ENCODE data around the gene HSPA12A. TPM values are rescaled to one million over a fixed set of nuclear protein-coding genes. Genes with fewer than 3 reads are reported as not detected.

HSPA12A gene
- total and polyA plus RNA-seq, 2 of the 13 experiments (the other 11 are each of a cell fraction or from before 2014, with no cell fraction given) = 6.4 to 13.6 TPM

DNA sequence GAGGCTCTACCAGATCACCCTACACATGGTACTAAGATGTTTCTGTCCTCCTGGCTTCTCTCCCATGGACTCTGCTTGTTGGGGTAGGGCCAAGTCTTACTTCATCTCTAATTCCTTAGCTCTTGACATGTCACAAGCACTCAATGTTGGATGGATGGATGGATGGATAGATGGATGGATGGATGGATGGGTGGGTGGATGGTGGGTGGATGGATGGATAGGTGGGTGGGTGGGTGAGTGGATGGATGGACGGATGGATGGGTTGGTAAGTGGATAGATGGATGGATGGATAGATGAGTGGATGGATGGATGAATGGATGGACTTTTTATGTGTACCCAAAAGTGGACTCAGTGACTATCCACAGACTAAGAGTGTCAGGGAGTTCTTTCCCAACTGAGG is 28.5 kb downstream of the HSPA12A start:
- no peaks in the 10 kb centered on the region for H3K9me3 ChIP-seq (ENCODE audit: low read length)
- no peak for FAIRE-seq
- TF ChIP-seq, protein P1, sequence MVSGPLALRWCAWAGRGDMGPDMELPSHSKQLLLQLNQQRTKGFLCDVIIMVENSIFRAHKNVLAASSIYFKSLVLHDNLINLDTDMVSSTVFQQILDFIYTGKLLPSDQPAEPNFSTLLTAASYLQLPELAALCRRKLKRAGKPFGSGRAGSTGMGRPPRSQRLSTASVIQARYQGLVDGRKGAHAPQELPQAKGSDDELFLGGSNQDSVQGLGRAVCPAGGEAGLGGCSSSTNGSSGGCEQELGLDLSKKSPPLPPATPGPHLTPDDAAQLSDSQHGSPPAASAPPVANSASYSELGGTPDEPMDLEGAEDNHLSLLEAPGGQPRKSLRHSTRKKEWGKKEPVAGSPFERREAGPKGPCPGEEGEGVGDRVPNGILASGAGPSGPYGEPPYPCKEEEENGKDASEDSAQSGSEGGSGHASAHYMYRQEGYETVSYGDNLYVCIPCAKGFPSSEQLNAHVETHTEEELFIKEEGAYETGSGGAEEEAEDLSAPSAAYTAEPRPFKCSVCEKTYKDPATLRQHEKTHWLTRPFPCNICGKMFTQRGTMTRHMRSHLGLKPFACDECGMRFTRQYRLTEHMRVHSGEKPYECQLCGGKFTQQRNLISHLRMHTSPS (CRISPR knock-in tag; IDR thresholded peaks at IDR 0.05; ENCODE audit: low read depth) = no peak
- TF ChIP-seq, protein P2, sequence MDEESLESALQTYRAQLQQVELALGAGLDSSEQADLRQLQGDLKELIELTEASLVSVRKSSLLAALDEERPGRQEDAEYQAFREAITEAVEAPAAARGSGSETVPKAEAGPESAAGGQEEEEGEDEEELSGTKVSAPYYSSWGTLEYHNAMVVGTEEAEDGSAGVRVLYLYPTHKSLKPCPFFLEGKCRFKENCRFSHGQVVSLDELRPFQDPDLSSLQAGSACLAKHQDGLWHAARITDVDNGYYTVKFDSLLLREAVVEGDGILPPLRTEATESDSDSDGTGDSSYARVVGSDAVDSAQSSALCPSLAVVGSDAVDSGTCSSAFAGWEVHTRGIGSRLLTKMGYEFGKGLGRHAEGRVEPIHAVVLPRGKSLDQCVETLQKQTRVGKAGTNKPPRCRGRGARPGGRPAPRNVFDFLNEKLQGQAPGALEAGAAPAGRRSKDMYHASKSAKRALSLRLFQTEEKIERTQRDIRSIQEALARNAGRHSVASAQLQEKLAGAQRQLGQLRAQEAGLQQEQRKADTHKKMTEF (CRISPR knock-in tag; IDR thresholded peaks at IDR 0.05) = no peak
- TF ChIP-seq ZNF660 (CRISPR knock-in tag; IDR thresholded peaks at IDR 0.05; ENCODE audit: borderline replicate concordance, low read depth) = no peak
- no peak for TF ChIP-seq ZNF781 (CRISPR knock-in tag; IDR thresholded peaks at IDR 0.05; ENCODE audit: borderline replicate concordance, not compliant biosample characterization)
- H3K4me1 ChIP-seq (ENCODE audit: insufficient read depth, low read length) = no peaks in the 10 kb centered on the region
- in situ Hi-C loops (cut with HindIII; ENCODE audit: extremely low pct_ligation_motif_present, low pct_unique_long_range_greater_than_20kb) (no loop called here), intact Hi-C loops (cut with micrococcal nuclease; ENCODE audit: unreplicated experiment) (no loop called here)
- 32% methylated on average over 1 of the region's 1 CpG for WGBS (ENCODE audit: low lambda C conversion rate)
- no peak overlapping the region for H3K4me3 ChIP-seq (replicated peaks in 1 of 3; ENCODE audit: insufficient read depth in 1 of 3, low read depth in 2 of 3, low read length in 3 of 3)
- DNase-seq (ENCODE audit: low spot score) = no peak
- no peak overlapping the region for H3K4me2 ChIP-seq (ENCODE audit: low read depth, low read length)
- no peaks in the 10 kb centered on the region for H4K20me1 ChIP-seq (ENCODE audit: insufficient read depth, low read length)
- no peaks in the 10 kb centered on the region for H3K79me2 ChIP-seq (ENCODE audit: insufficient read depth, low read length)
- no TSS peak for BruUV-seq (replicated peaks)
- H3K36me3 ChIP-seq (replicated peaks in 1 of 2; ENCODE audit: control insufficient read depth in 1 of 2, insufficient read depth in 2 of 2, low read length in 2 of 2) = no peaks in the 10 kb centered on the region
- no peaks in the 10 kb centered on the region for H3K27me3 ChIP-seq (ENCODE audit: control insufficient read depth in 1 of 2, insufficient read depth in 2 of 2, low read length in 2 of 2)
- POLR2A ChIA-PET = no interaction called here
- H3K9ac ChIP-seq (ENCODE audit: insufficient read depth, low read depth, low read length) = no peak overlapping the region
- no peak overlapping the region for H3K27ac ChIP-seq (ENCODE audit: extremely low read length, insufficient read depth, low read length)
- no peak for ATAC-seq
- CTCF ChIA-PET (ENCODE audit: low intra/inter-chr PET ratio, low total read pairs) = no interaction called here
- no peak overlapping the region for H2AFZ ChIP-seq (ENCODE audit: low read length)

GRCh38 chr10:116712989-116713543 is 29.3 kb downstream of the HSPA12A start:
- WGBS (ENCODE audit: low lambda C conversion rate) = 83% methylated on average over 2 of the region's 2 CpGs
- CTCF ChIA-PET (ENCODE audit: low intra/inter-chr PET ratio, low total read pairs) = no interaction called here
- TF ChIP-seq CENPX (CRISPR knock-in tag; IDR thresholded peaks at IDR 0.05) (no peak), NFATC3 (CRISPR knock-in tag; IDR thresholded peaks at IDR 0.05) (no peak)
- TF ChIP-seq, protein P3, sequence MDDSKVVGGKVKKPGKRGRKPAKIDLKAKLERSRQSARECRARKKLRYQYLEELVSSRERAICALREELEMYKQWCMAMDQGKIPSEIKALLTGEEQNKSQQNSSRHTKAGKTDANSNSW (CRISPR knock-in tag; IDR thresholded peaks at IDR 0.05; ENCODE audit: borderline replicate concordance) = no peak
- intact Hi-C loops (cut with micrococcal nuclease; ENCODE audit: unreplicated experiment) = no loop called here
- DNase-seq (ENCODE audit: low spot score) (no peak), FAIRE-seq (no peak), ATAC-seq (no peak)
- Histone ChIP-seq H3K4me2 (ENCODE audit: low read depth, low read length) (no peak overlapping the region), H3K27ac (ENCODE audit: extremely low read length, insufficient read depth, low read length) (no peak overlapping the region), H3K36me3 (replicated peaks in 1 of 2; ENCODE audit: control insufficient read depth in 1 of 2, insufficient read depth in 2 of 2, low read length in 2 of 2) (no peaks in the 10 kb centered on the region), H3K4me3 (replicated peaks in 1 of 3; ENCODE audit: insufficient read depth in 1 of 3, low read depth in 2 of 3, low read length in 3 of 3) (no peak overlapping the region), H3K79me2 (ENCODE audit: insufficient read depth, low read length) (no peaks in the 10 kb centered on the region), H3K27me3 (ENCODE audit: control insufficient read depth in 1 of 2, insufficient read depth in 2 of 2, low read length in 2 of 2) (no peaks in the 10 kb centered on the region), H2AFZ (ENCODE audit: low read length) (no peak overlapping the region), H3K9me3 (ENCODE audit: low read length) (no peaks in the 10 kb centered on the region), H3K4me1 (ENCODE audit: insufficient read depth, low read length) (no peaks in the 10 kb centered on the region), H3K9ac (ENCODE audit: insufficient read depth, low read depth, low read length) (no peak overlapping the region), H4K20me1 (ENCODE audit: insufficient read depth, low read length) (no peaks in the 10 kb centered on the region)
- POLR2A ChIA-PET = no interaction called here
- in situ Hi-C loops (cut with HindIII; ENCODE audit: extremely low pct_ligation_motif_present, low pct_unique_long_range_greater_than_20kb) = no loop called here
- BruUV-seq (replicated peaks) = no TSS peak
